Testis (tissue), 3 donors: ENCODE results near the gene CFDP1. TPM values are rescaled to one million over a fixed set of nuclear protein-coding genes. Genes with fewer than 3 reads are reported as not detected.

ENCODE experiments used
- DNase-seq: peaks from one replicate; pipeline ENCODE4 v3.0.0-alpha.2; 2019
- H3K27ac ChIP-seq, 2 donors: fragments of 200-600 bp; sonication (generic); one replicate each; pipeline ENCODE4 v1.5.1; 2019
- H3K27me3 ChIP-seq: fragments of 200-600 bp; sonication (generic); one replicate; pipeline ENCODE4 v1.5.1; 2019
- H3K36me3 ChIP-seq: fragments of 200-600 bp; sonication (generic); one replicate; pipeline ENCODE4 v1.5.1; 2017; ENCODE audit warnings: low read depth; ENCODE audit errors: missing control alignments
- H3K4me1 ChIP-seq: fragments of 200-600 bp; sonication (generic); one replicate; pipeline ENCODE4 v1.5.1; 2019
- H3K4me3 ChIP-seq, 2 donors: fragments of 200-600 bp; sonication (generic); one replicate each; pipeline ENCODE4 v1.5.1; 2017 to 2019
- H3K9me3 ChIP-seq: fragments of 200-600 bp; sonication (generic); one replicate; pipeline ENCODE4 v1.5.1; 2017
- POLR2A ChIP-seq: fragments of 450-650 bp; IDR thresholded peaks from one replicate; pipeline ENCODE4 v1.6.1; 2017; ENCODE audit warnings: antibody characterized with exemption, mild to moderate bottlenecking, moderate library complexity
- WGBS, 2 donors: methylation state at CpG; one replicate each; pipeline ENCODE4 v1.1.5; 2018; 5-methylcytosine and 5-hydroxymethylcytosine counted together
- intact Hi-C: fragments of 100-400 bp; cut with DNase I; formaldehyde crosslinking; loops from one replicate; pipeline ENCODE4 v1.15.1; 2023; ENCODE audit warnings: low total_unique reads
- polyA plus RNA-seq: library from polyadenylated mRNA; stranded (reverse); fragments of 350-450 nt; fragmentation: Illumina TruSeq; extraction: RNeasy Lipid Tissue Mini Kit (QIAGEN cat#74804); gene quantifications from one replicate; pipeline ENCODE4 v1.2.3, GENCODE V29; 2014; ENCODE audit warnings: low read depth, low replicate concordance; ENCODE audit not compliant: insufficient read depth
- total RNA-seq, 2 donors: library from RNA; depleted of rRNA; stranded (reverse); fragments of >200 nt; gene quantifications; one replicate each; pipeline ENCODE4 v1.2.3, GENCODE V29; 2016
- TF ChIP-seq, protein P1 (sequence below), 3 experiments: fragments of 450-650 bp in 2 of 3; fragments of 200-600 bp in 1 of 3; sonication (generic) in 1 of 3; IDR thresholded peaks; one replicate each; pipeline ENCODE4 v1.5.1; 2016 to 2019; ENCODE audit warnings: antibody characterized with exemption in 3 of 3, mild to moderate bottlenecking in 2 of 3, moderate library complexity in 1 of 3

The CFDP1 gene
- total and polyA plus RNA-seq, 3 donors from 2014 or later, result 111 to 133 (median 127) TPM

DNA sequence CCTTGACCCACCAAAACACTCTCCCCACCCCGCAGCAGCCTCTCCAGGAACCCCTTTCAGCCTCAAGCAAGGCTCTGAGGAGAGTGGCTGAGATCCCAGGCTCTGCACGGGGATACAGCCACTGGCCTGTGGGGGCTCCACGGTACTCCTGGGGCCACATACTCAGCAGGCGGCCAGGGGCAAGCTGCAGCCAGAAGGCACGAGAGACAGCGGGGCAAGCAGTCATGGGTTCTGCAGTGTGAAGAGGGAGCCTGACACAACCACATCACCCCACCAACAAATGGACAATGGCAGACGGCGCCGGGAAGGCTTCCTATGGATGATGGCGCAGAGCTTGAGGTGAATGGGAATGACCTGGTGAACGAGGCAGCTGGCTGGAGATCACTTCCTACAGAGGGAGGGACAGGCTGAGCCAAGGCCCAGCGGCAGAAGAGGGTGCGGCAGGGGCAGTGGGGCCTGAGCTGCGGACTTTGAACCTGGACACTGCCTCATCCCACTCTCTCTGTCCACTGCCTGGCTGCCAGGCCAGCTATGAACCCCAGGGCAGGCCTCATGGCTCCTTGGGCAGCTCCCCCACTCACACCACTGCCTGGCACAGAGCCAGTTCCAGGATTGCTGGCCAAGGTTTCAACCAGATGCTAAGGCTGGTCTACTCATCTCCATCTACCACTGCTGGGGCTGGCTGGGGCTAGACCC is 171.1 kb downstream of the CFDP1 start:
- H3K27ac ChIP-seq, result peak overlapping the region; percentile 31 to 93

DNA sequence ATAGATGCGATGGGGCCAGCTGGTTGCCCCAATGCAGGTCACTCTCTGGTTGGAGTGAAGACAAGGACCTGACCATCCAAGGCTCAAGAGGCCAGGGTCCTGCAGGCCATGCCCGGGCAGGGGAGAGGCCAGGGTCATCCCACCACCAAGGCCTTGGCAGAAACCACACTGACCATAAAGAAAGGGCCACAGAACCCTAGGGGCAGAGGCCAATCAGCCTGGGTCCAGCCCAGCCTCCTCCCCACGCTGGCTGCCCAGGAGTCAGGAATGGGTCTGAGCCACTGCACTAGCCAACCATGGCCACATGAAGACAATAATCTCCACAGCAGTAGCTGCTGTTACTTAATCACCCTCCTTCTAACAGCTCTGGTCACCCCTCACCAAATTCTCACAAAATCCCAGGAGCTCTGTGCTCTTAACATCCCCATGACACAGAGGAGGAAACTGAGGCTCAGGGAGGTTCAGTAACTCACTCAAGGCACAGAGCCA is 171.7 kb downstream of the CFDP1 start:
- TF ChIP-seq, protein P1, sequence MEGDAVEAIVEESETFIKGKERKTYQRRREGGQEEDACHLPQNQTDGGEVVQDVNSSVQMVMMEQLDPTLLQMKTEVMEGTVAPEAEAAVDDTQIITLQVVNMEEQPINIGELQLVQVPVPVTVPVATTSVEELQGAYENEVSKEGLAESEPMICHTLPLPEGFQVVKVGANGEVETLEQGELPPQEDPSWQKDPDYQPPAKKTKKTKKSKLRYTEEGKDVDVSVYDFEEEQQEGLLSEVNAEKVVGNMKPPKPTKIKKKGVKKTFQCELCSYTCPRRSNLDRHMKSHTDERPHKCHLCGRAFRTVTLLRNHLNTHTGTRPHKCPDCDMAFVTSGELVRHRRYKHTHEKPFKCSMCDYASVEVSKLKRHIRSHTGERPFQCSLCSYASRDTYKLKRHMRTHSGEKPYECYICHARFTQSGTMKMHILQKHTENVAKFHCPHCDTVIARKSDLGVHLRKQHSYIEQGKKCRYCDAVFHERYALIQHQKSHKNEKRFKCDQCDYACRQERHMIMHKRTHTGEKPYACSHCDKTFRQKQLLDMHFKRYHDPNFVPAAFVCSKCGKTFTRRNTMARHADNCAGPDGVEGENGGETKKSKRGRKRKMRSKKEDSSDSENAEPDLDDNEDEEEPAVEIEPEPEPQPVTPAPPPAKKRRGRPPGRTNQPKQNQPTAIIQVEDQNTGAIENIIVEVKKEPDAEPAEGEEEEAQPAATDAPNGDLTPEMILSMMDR (IDR thresholded peaks at IDR 0.05), result no peak
- no peak for TF ChIP-seq POLR2A
- Histone ChIP-seq H3K27me3 (no peaks in the 10 kb centered on the region), H3K9me3 (no peaks in the 10 kb centered on the region), H3K27ac (peak overlapping the region; percentile 31 to 93), H3K4me3 (no peak overlapping the region), H3K36me3 (no peaks in the 10 kb centered on the region), H3K4me1 (peaks cover 61% of the 10 kb centered on the region)
- intact Hi-C loops, result no loop called here
- no peak for DNase-seq
- WGBS, 2 donors, result 87% methylated on average over 3 of the region's 3 CpGs; no CpG with 5 or more reads in 1 of the 2 donors

More for the DNA sequence above, 171.1 kb downstream of the CFDP1 start:
- no peaks in the 10 kb centered on the region for H3K9me3 ChIP-seq
- WGBS, 2 donors, result 57 to 81% methylated on average over 10 to 14 of the region's 14 CpGs
- no peak overlapping the region for H3K4me3 ChIP-seq
- H3K36me3 ChIP-seq, result no peaks in the 10 kb centered on the region
- peaks cover 55% of the 10 kb centered on the region for H3K4me1 ChIP-seq
- TF ChIP-seq, protein P1 (IDR thresholded peaks at IDR 0.05), result no peak
- TF ChIP-seq POLR2A, result no peak
- DNase-seq, result no peak
- intact Hi-C loops, result no loop called here
- H3K27me3 ChIP-seq, result no peaks in the 10 kb centered on the region

DNA sequence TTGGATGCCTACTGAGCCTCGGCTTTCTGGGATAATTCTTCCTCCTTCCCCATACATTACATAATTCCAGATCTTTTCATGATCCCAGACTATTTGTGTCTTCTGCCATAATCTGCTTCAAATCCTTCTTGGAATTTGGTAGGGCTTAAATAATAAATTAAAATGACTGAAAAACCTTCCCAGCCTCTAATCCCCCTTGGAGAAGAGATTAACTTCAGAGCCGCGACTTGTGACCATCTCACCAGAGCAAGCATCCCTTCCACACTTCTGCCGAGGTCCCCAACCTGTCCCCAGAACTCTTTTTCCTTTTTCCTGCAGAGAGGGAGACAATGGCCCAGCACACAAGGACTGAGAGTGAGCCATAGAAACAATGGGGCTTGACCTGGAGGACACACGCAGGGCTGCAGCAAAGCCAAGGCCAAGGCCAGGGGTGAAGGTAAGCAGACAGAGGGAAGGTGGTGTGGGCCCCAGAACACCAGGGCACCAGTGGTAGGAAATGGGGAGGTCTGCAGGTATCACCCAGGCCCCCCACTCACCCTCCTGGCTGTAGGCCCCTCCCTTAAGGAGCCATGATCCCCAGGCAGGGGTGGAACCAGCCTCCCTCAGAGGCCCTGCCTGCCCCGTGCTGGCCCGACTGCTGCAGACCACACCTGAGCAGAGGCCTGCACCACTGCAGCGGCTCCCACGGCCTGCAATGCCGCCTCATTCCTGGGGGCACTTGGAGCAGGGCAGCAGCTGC is 172.3 kb downstream of the CFDP1 start:
- no peak for TF ChIP-seq POLR2A
- TF ChIP-seq, protein P1 (IDR thresholded peaks at IDR 0.05), result no peak
- DNase-seq, result no peak
- no peaks in the 10 kb centered on the region for H3K36me3 ChIP-seq
- H3K4me1 ChIP-seq, result peaks cover 67% of the 10 kb centered on the region
- no peak overlapping the region for H3K4me3 ChIP-seq
- peak overlapping the region in 1 of 2 donors; percentile 93 for H3K27ac ChIP-seq
- H3K9me3 ChIP-seq, result no peaks in the 10 kb centered on the region
- intact Hi-C loops, result no loop called here
- no peaks in the 10 kb centered on the region for H3K27me3 ChIP-seq
- 78 to 79% methylated on average over 5 to 10 of the region's 10 CpGs for WGBS, 2 donors

DNA sequence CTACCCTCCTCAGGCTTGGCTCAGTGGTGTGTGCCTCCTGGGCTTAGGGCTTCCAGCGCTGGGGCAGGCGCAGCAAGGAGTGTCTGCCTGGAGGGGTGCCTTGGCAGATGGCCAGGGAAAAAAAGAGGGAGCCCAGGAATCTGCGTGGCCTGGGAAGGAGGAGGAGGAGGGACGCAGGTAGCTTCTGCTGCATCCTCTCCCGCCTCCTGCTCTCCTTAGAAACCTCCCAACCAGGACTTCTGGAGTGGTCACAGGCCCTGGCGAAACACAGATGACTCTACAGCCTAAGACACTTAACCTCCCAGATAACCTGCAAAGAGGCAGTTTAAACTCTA is 174.5 kb downstream of the CFDP1 start:
- H3K4me1 ChIP-seq, result peaks cover 82% of the 10 kb centered on the region
- DNase-seq, result no peak
- intact Hi-C loops, result no loop called here
- H3K36me3 ChIP-seq, result no peaks in the 10 kb centered on the region
- H3K9me3 ChIP-seq, result no peaks in the 10 kb centered on the region
- 72 to 85% methylated on average over 5 to 6 of the region's 6 CpGs for WGBS, 2 donors
- H3K27ac ChIP-seq, result no peak overlapping the region
- no peak overlapping the region for H3K4me3 ChIP-seq
- H3K27me3 ChIP-seq, result no peaks in the 10 kb centered on the region
- TF ChIP-seq, protein P1 (IDR thresholded peaks at IDR 0.05), result no peak
- no peak for TF ChIP-seq POLR2A
